D721Med (cell line): ENCODE measurements around the gene TNIK.

ENCODE experiments used
- DNase-seq: peaks from one replicate; pipeline ENCODE4 v3.0.0; 2011; ENCODE audit warnings: low spot score; ENCODE audit not compliant: insufficient read length
- FAIRE-seq: peaks from 2 replicates; lab custom pipeline; 2011; peaks lifted over from hg19 to GRCh38; lab: Jason Lieb, UNC
- CTCF ChIP-seq: IDR thresholded peaks from 2 replicates; pipeline ENCODE4 v1.5.1; 2012; ENCODE audit warnings: mild to moderate bottlenecking, control low read depth; ENCODE audit not compliant: insufficient read depth; ENCODE audit errors: missing control alignments

The TNIK gene

GRCh38 chr3:171488479-171488878 is 28.3 kb upstream of the TNIK start:
- TF ChIP-seq CTCF, result no peak
- DNase-seq (no peak), FAIRE-seq (no peak)

DNA sequence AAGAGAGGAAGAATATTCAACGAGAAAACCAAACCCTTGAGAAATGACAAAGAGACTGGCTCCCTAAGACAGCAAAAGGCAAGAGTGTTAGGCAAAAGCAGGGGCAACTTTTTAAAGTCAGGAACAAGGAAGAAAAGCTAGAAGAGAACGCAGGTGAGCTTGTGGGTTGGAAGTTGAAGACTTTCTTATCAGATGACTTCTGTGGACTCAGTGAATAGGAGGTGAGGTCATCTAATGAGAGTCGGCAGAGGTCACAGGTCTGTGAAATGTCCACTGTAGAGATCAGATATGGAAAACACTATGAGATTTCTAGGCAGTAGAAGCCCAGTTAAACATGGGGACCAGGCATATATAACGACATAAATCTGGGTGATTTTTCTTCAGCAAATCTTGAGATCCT is 27.2 kb upstream of the TNIK start:
- FAIRE-seq, result no peak
- no peak for DNase-seq
- no peak for TF ChIP-seq CTCF

- no peak for TF ChIP-seq CTCF
- DNase-seq (no peak), FAIRE-seq (no peak)
These were observed 25.1 kb upstream of the TNIK start for GRCh38 chr3:171485338-171485737.

DNA sequence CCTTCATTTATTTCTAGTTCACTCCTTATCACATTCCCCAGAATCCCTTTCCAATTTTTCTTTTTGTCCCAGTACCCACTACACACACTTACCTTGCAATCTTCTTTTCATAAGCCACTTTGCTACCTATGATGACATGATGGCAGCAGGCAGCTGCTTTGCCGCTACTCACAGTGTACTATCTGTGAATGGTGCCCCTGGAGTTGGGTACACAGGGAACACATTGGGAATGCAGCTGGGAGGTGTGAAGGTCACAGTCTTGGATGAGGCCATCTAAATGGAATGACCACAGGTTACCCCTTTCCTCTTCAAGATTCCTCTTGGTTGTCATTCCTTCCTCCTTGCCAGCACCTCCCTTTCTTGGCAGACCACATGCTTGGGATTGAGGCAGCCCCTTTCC is 20.8 kb upstream of the TNIK start:
- FAIRE-seq, result no peak
- no peak for DNase-seq
- no peak for TF ChIP-seq CTCF

GRCh38 chr3:171480526-171480925 is 20.3 kb upstream of the TNIK start:
- no peak for FAIRE-seq

GRCh38 chr3:171476532-171477102 is 16.4 kb upstream of the TNIK start:
- no peak for TF ChIP-seq CTCF
- no peak for FAIRE-seq
- DNase-seq, result no peak

More at GRCh38 chr3:171480526-171480925, 20.3 kb upstream of the TNIK start:
- TF ChIP-seq CTCF, result no peak
- no peak for DNase-seq

DNA sequence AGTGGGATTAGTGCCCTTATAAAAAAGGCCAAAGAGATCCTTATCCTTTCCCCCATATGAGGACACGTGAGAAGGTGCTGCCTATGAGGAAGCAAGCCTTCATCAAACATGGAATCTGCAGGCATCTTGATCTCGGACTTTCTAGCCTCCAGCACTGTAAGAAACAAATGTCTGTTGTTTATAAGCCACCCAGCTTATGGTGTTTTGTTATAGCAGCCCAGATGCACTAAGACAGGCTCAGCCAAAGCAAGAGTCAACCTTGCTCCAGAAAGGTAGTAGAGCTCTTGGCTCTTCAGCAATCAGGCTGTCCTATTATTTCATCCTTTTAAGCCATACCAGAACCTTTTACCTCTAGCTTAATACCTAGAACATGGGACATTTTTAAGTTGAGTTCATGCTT is 12.3 kb upstream of the TNIK start:
- DNase-seq (no peak), FAIRE-seq (no peak)
- no peak for TF ChIP-seq CTCF
